ENCODE data around the gene MAP3K5.

DNA sequence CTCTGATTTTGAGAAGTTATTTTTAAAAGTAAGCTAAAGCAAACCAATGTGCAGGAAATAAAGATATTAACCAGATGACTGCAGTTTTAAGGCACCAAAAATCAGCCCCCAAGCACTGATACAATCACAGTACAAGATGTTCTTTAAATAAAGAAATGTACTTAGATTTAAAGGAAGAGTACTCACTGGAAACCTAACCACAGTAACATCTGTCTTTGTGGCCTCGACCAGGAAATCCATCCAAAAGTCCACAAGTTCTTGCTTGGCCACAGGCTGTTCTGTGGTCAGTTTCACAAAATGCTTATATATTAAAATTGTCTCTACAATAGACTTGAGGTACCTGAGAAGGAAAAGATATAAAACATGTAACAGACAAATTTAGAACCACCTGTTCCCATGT lies 136.2 kb downstream of the MAP3K5 start:
- TF ChIP-seq KLF13 (tag; IDR thresholded peaks at IDR 0.05; ENCODE audit: borderline replicate concordance, low read depth) (no peak), PTTG1 (tag; IDR thresholded peaks at IDR 0.05; ENCODE audit: low read depth) (no peak), EGR1 (conservative IDR thresholded peaks at IDR 0.05) (no peak), KAT2B (IDR thresholded peaks at IDR 0.05; ENCODE audit: low read depth, low read length) (no peak), SMARCB1 (IDR thresholded peaks at IDR 0.05; ENCODE audit: insufficient read length, low read depth) (no peak), ZZZ3 (IDR thresholded peaks at IDR 0.05) (no peak), MYC (IDR thresholded peaks at IDR 0.05; ENCODE audit: low read depth, low read length) (no peak), MYC (CRISPR knock-in tag; IDR thresholded peaks at IDR 0.05; ENCODE audit: borderline replicate concordance, low read depth) (no peak), E4F1 (CRISPR knock-in tag; IDR thresholded peaks at IDR 0.05; ENCODE audit: borderline replicate concordance) (no peak), SNRNP70 (optimal IDR thresholded peaks at IDR 0.05; ENCODE audit: low read depth, low read length) (no peak), FOXK2 (conservative IDR thresholded peaks at IDR 0.05 in 1 of 2, IDR thresholded peaks at IDR 0.05 in 1 of 2; ENCODE audit: low read depth in 2 of 2) (no peak), GABPB1 (CRISPR knock-in tag; IDR thresholded peaks at IDR 0.05) (no peak), EP300 (IDR thresholded peaks at IDR 0.05; ENCODE audit: low read length) (no peak), RERE (CRISPR knock-in tag; IDR thresholded peaks at IDR 0.05; ENCODE audit: borderline replicate concordance) (no peak), CHD7 (IDR thresholded peaks at IDR 0.05; ENCODE audit: low read depth, low read length) (no peak)
